ENCODE results near the gene TGFB1I1.

The TGFB1I1 gene

DNA sequence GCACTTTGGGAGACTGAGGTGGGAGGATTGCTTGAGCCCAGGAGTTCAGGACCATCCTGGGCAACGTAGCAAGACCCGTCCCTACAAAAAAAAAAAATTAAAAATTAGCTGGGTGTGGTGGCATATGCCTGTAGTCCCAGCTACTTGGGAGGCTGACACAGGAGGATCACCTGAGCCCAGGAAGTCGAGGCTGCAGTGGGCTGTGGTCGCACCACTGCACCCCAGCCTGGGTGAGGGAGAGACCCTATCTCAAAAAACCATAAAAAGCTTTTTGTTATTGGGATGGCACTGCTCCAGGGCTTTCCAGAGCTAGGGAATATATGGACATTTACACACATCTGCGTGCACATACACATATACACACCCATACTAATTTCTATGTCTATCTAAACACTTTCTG lies 20.8 kb upstream of the TGFB1I1 start (continued):
- no peak for TF ChIP-seq ARNTL (CRISPR knock-in tag; IDR thresholded peaks at IDR 0.05; ENCODE audit: borderline replicate concordance, low read depth)

- peak; percentile 95 for ATAC-seq
- TF ChIP-seq SNAI2 (CRISPR knock-in tag; IDR thresholded peaks at IDR 0.05): no peak
- no peak for TF ChIP-seq ARNTL (CRISPR knock-in tag; IDR thresholded peaks at IDR 0.05; ENCODE audit: borderline replicate concordance, low read depth)
- no peak for TF ChIP-seq ZNF565 (CRISPR knock-in tag; conservative IDR thresholded peaks at IDR 0.05; ENCODE audit: low read depth)
Observed at GRCh38 chr16:31451681-31452351, 20.1 kb upstream of the TGFB1I1 start.

DNA sequence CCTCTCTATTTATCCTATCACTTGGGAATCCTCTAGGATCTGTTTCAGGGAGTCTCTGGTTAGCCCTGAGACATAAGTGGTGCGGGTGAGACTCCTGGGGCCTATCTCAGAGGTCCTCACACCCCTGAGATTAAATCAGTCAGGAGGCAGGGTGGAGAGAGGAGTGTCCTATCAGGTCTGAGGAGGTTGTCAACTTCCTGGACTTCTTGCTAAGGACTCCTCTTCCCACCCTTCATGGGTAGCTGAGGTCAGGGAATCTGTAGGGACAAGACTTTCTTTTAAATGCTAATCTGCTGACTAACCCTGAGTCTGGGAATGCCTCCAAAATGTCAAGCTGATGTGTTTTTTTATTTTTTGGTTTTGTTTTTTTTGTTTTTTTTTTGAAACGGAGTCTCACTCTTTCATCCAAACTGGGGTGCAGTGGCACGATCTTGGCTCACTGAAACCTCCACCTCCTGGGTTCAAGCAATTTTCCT lies 19.3 kb upstream of the TGFB1I1 start:
- peak; percentile 78 for ATAC-seq
- TF ChIP-seq ARNTL (CRISPR knock-in tag; IDR thresholded peaks at IDR 0.05; ENCODE audit: borderline replicate concordance, low read depth): no peak
- TF ChIP-seq GLIS3 (CRISPR knock-in tag; IDR thresholded peaks at IDR 0.05): no peak
- TF ChIP-seq PPARA (CRISPR knock-in tag; IDR thresholded peaks at IDR 0.05; ENCODE audit: borderline replicate concordance): no peak
- TF ChIP-seq POU6F1 (CRISPR knock-in tag; IDR thresholded peaks at IDR 0.05; ENCODE audit: borderline replicate concordance, low read depth): no peak
- no peak for TF ChIP-seq ZNF70 (CRISPR knock-in tag; IDR thresholded peaks at IDR 0.05)
- no peak for TF ChIP-seq CSDC2 (CRISPR knock-in tag; IDR thresholded peaks at IDR 0.05)
- no peak for TF ChIP-seq RARB (CRISPR knock-in tag; IDR thresholded peaks at IDR 0.05)
- TF ChIP-seq OSR1 (CRISPR knock-in tag; IDR thresholded peaks at IDR 0.05): no peak
- no peak for TF ChIP-seq TOX (CRISPR knock-in tag; IDR thresholded peaks at IDR 0.05; ENCODE audit: borderline replicate concordance)
- no peak for TF ChIP-seq ZFP3 (CRISPR knock-in tag; IDR thresholded peaks at IDR 0.05)
- no peak for TF ChIP-seq ZFP30 (CRISPR knock-in tag; IDR thresholded peaks at IDR 0.05)
- TF ChIP-seq, protein P1, sequence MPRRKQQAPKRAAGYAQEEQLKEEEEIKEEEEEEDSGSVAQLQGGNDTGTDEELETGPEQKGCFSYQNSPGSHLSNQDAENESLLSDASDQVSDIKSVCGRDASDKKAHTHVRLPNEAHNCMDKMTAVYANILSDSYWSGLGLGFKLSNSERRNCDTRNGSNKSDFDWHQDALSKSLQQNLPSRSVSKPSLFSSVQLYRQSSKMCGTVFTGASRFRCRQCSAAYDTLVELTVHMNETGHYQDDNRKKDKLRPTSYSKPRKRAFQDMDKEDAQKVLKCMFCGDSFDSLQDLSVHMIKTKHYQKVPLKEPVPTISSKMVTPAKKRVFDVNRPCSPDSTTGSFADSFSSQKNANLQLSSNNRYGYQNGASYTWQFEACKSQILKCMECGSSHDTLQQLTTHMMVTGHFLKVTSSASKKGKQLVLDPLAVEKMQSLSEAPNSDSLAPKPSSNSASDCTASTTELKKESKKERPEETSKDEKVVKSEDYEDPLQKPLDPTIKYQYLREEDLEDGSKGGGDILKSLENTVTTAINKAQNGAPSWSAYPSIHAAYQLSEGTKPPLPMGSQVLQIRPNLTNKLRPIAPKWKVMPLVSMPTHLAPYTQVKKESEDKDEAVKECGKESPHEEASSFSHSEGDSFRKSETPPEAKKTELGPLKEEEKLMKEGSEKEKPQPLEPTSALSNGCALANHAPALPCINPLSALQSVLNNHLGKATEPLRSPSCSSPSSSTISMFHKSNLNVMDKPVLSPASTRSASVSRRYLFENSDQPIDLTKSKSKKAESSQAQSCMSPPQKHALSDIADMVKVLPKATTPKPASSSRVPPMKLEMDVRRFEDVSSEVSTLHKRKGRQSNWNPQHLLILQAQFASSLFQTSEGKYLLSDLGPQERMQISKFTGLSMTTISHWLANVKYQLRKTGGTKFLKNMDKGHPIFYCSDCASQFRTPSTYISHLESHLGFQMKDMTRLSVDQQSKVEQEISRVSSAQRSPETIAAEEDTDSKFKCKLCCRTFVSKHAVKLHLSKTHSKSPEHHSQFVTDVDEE (CRISPR knock-in tag; IDR thresholded peaks at IDR 0.05): no peak
- no peak for TF ChIP-seq ISL1 (CRISPR knock-in tag; IDR thresholded peaks at IDR 0.05)

DNA sequence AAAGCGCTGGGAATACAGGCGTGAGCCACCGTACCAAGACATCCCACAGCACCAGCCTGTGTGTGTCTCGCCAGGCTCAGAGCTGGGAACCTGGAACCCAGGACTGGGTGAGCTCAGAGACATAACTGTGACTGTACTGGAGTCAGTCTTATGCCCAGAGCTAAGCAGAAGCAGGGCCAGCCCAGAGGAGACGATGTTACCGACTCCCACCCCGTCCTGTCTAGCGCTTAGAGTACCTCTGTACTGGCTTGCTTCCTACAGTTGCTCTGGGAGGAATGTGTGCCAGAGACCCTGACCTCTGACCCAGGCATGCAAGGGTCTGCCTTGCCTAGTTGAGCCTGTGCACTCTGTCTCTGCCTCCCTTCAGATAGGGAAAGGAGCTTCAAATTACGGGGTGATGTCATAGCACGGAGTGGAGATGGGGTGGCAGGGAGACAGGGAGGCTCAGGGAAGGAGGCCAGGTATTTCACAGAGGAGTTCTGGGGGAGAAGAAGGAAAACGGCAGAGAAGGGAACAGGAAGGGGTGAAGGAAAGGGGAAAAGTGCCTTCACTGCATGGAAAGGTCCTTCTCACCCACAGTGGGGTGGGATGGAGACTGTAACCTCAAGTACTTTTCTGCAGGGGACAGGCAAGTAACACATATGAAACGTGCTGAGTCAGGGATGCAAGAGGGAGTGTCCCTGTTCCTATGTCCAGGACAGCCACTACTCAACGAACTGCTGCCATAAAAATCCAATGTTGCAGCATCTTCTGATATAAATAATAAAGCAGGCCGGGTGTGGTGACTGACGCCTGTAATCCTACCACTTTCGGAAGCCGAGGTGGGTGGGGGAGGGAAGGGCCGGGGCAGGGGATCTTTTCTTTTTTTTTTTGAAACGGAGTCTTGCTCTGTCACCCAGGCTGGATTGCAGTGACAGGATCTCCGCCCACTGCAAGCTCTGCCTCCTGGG lies 18.4 kb upstream of the TGFB1I1 start:
- TF ChIP-seq, protein P1 (CRISPR knock-in tag; IDR thresholded peaks at IDR 0.05): no peak
- TF ChIP-seq TOX (CRISPR knock-in tag; IDR thresholded peaks at IDR 0.05; ENCODE audit: borderline replicate concordance): no peak
- no peak for TF ChIP-seq ZNF565 (CRISPR knock-in tag; conservative IDR thresholded peaks at IDR 0.05; ENCODE audit: low read depth)
- no peak for TF ChIP-seq RARB (CRISPR knock-in tag; IDR thresholded peaks at IDR 0.05)
- ATAC-seq: peak; percentile 7
